ENCODE results near the gene ADGB. TPM values are rescaled to one million over a fixed set of nuclear protein-coding genes. Genes with fewer than 3 reads are reported as not detected.

ADGB gene
- total and polyA plus RNA-seq, 9 of the 15 experiments (the other 6 are each of a cell fraction or from before 2014, with no cell fraction given): not detected

DNA sequence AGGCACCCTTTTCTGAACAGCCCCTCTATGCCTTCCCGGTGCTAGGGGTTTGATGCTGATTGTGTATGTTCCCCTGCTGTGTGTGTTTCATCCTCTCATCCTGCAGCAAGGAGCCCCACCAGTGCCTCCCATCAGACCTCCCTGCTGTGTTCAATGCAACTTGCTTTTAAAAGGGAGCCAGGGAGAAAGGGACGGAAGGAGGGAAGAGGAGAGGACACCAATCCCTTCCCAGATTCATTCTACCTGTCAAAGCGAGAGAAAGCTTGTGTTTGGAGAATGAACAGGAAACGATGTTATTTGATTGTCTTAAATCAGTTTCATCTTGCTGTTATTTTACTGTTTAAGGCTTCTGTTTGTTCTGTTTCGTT is 259.2 kb downstream of the ADGB start (continued):
- TF ChIP-seq, protein P1, sequence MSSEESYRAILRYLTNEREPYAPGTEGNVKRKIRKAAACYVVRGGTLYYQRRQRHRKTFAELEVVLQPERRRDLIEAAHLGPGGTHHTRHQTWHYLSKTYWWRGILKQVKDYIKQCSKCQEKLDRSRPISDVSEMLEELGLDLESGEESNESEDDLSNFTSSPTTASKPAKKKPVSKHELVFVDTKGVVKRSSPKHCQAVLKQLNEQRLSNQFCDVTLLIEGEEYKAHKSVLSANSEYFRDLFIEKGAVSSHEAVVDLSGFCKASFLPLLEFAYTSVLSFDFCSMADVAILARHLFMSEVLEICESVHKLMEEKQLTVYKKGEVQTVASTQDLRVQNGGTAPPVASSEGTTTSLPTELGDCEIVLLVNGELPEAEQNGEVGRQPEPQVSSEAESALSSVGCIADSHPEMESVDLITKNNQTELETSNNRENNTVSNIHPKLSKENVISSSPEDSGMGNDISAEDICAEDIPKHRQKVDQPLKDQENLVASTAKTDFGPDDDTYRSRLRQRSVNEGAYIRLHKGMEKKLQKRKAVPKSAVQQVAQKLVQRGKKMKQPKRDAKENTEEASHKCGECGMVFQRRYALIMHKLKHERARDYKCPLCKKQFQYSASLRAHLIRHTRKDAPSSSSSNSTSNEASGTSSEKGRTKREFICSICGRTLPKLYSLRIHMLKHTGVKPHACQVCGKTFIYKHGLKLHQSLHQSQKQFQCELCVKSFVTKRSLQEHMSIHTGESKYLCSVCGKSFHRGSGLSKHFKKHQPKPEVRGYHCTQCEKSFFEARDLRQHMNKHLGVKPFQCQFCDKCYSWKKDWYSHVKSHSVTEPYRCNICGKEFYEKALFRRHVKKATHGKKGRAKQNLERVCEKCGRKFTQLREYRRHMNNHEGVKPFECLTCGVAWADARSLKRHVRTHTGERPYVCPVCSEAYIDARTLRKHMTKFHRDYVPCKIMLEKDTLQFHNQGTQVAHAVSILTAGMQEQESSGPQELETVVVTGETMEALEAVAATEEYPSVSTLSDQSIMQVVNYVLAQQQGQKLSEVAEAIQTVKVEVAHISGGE (CRISPR knock-in tag; IDR thresholded peaks at IDR 0.05): 0 out of 6 replicates have a peak, but pooled peaks of 1 of the 3 experiments have one; percentile 51
- TF ChIP-seq, protein P2, sequence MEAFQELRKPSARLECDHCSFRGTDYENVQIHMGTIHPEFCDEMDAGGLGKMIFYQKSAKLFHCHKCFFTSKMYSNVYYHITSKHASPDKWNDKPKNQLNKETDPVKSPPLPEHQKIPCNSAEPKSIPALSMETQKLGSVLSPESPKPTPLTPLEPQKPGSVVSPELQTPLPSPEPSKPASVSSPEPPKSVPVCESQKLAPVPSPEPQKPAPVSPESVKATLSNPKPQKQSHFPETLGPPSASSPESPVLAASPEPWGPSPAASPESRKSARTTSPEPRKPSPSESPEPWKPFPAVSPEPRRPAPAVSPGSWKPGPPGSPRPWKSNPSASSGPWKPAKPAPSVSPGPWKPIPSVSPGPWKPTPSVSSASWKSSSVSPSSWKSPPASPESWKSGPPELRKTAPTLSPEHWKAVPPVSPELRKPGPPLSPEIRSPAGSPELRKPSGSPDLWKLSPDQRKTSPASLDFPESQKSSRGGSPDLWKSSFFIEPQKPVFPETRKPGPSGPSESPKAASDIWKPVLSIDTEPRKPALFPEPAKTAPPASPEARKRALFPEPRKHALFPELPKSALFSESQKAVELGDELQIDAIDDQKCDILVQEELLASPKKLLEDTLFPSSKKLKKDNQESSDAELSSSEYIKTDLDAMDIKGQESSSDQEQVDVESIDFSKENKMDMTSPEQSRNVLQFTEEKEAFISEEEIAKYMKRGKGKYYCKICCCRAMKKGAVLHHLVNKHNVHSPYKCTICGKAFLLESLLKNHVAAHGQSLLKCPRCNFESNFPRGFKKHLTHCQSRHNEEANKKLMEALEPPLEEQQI (IDR thresholded peaks at IDR 0.05): no peak
- TF ChIP-seq ERF (CRISPR knock-in tag; IDR thresholded peaks at IDR 0.05) (no peak), ESRRB (CRISPR knock-in tag; IDR thresholded peaks at IDR 0.05; ENCODE audit: borderline replicate concordance) (no peak), ETV5 (CRISPR knock-in tag; IDR thresholded peaks at IDR 0.05; ENCODE audit: low read depth) (0 out of 2 replicates have a peak, but pooled peaks have one; percentile 1), BRCA1 (IDR thresholded peaks at IDR 0.05) (no peak), BRCA1 (CRISPR knock-in tag; IDR thresholded peaks at IDR 0.05) (no peak), KLF6 (CRISPR knock-in tag; IDR thresholded peaks at IDR 0.05; ENCODE audit: borderline replicate concordance) (0 out of 2 replicates have a peak, but pooled peaks have one; percentile 4), TAF7 (tag; IDR thresholded peaks at IDR 0.05) (peak; percentile 5; the same call in 1 of the 2 replicates), DPF2 (IDR thresholded peaks at IDR 0.05) (no peak), GABPA (tag; conservative IDR thresholded peaks at IDR 0.05; ENCODE audit: low read depth) (0 out of 2 replicates have a peak, but pooled peaks have one; percentile 22), KDM5B (IDR thresholded peaks at IDR 0.05; ENCODE audit: insufficient replicate concordance, low read depth, low read length) (no peak), ZNF586 (CRISPR knock-in tag; conservative IDR thresholded peaks at IDR 0.05) (no peak), ZNF766 (CRISPR knock-in tag; conservative IDR thresholded peaks at IDR 0.05) (peak; percentile 11; the same call in 1 of the 2 replicates), ZFP1 (CRISPR knock-in tag; IDR thresholded peaks at IDR 0.05) (0 out of 2 replicates have a peak, but pooled peaks have one; percentile 0), TCFL5 (CRISPR knock-in tag; conservative IDR thresholded peaks at IDR 0.05) (no peak), ZNF589 (CRISPR knock-in tag; IDR thresholded peaks at IDR 0.05; ENCODE audit: low read depth) (no peak), DDX20 (tag; IDR thresholded peaks at IDR 0.05; ENCODE audit: low read depth) (0 out of 2 replicates have a peak, but pooled peaks have one; percentile 3)
- TF ChIP-seq, protein P3, sequence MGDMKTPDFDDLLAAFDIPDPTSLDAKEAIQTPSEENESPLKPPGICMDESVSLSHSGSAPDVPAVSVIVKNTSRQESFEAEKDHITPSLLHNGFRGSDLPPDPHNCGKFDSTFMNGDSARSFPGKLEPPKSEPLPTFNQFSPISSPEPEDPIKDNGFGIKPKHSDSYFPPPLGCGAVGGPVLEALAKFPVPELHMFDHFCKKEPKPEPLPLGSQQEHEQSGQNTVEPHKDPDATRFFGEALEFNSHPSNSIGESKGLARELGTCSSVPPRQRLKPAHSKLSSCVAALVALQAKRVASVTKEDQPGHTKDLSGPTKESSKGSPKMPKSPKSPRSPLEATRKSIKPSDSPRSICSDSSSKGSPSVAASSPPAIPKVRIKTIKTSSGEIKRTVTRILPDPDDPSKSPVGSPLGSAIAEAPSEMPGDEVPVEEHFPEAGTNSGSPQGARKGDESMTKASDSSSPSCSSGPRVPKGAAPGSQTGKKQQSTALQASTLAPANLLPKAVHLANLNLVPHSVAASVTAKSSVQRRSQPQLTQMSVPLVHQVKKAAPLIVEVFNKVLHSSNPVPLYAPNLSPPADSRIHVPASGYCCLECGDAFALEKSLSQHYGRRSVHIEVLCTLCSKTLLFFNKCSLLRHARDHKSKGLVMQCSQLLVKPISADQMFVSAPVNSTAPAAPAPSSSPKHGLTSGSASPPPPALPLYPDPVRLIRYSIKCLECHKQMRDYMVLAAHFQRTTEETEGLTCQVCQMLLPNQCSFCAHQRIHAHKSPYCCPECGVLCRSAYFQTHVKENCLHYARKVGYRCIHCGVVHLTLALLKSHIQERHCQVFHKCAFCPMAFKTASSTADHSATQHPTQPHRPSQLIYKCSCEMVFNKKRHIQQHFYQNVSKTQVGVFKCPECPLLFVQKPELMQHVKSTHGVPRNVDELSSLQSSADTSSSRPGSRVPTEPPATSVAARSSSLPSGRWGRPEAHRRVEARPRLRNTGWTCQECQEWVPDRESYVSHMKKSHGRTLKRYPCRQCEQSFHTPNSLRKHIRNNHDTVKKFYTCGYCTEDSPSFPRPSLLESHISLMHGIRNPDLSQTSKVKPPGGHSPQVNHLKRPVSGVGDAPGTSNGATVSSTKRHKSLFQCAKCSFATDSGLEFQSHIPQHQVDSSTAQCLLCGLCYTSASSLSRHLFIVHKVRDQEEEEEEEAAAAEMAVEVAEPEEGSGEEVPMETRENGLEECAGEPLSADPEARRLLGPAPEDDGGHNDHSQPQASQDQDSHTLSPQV (IDR thresholded peaks at IDR 0.05): 0 out of 2 replicates have a peak, but pooled peaks have one; percentile 1
